H9 (cell line): Measurements from ENCODE around the gene DYNC2H1. TPM values are rescaled to one million over a fixed set of nuclear protein-coding genes. Genes with fewer than 3 reads are reported as not detected.

ENCODE experiments used
- DNase-seq: peaks from one replicate; pipeline ENCODE4 v3.0.0-alpha.2; 2017
- H2AFZ ChIP-seq: one replicate; pipeline ENCODE4 v1.6.1; 2013; ENCODE audit warnings: mild to moderate bottlenecking, low read length, control low read depth, moderate library complexity
- H2AK5ac ChIP-seq: 2 replicates; pipeline ENCODE4 v1.6.1; 2013; ENCODE audit warnings: low read length, control low read depth, mixed read lengths; ENCODE audit not compliant: insufficient read length
- H2BK120ac ChIP-seq: one replicate; pipeline ENCODE4 v1.6.1; 2013; ENCODE audit warnings: low read depth, mild to moderate bottlenecking, low read length, control low read depth, inconsistent platforms; ENCODE audit not compliant: poor library complexity, severe bottlenecking
- H2BK12ac ChIP-seq: 2 replicates; pipeline ENCODE4 v1.6.1; 2013; ENCODE audit warnings: low read length, control low read depth, mixed read lengths, low read depth; ENCODE audit not compliant: insufficient read length
- H2BK15ac ChIP-seq: 2 replicates; pipeline ENCODE4 v1.6.1; 2013; ENCODE audit warnings: low read depth, low read length, control low read depth
- H2BK20ac ChIP-seq: one replicate; pipeline ENCODE4 v1.6.1; 2013; ENCODE audit warnings: low read depth, mild to moderate bottlenecking, low read length, control low read depth, inconsistent platforms; ENCODE audit not compliant: poor library complexity, severe bottlenecking
- H2BK5ac ChIP-seq: 2 replicates; pipeline ENCODE4 v1.6.1; 2013; ENCODE audit warnings: low read length, control low read depth, mixed read lengths; ENCODE audit not compliant: insufficient read length
- H3K14ac ChIP-seq: 2 replicates; pipeline ENCODE4 v1.6.1; 2013; ENCODE audit warnings: low read length, control low read depth; ENCODE audit not compliant: insufficient read depth
- H3K18ac ChIP-seq: 2 replicates; pipeline ENCODE4 v1.6.1; 2013; ENCODE audit warnings: low read depth, mild to moderate bottlenecking, mixed read lengths, low read length, control low read depth; ENCODE audit not compliant: insufficient read length
- H3K23ac ChIP-seq: 2 replicates; pipeline ENCODE4 v1.6.1; 2013; ENCODE audit warnings: low read length, control low read depth, mixed read lengths, low read depth; ENCODE audit not compliant: insufficient read length
- H3K23me2 ChIP-seq: 2 replicates; pipeline ENCODE4 v1.6.1; 2013; ENCODE audit warnings: low read depth, mild to moderate bottlenecking, mixed read lengths, low read length, control low read depth; ENCODE audit not compliant: insufficient read length, poor library complexity, severe bottlenecking
- H3K27ac ChIP-seq: 2 replicates; pipeline ENCODE4 v1.5.1; 2013; ENCODE audit warnings: low read length, control low read depth, mixed read lengths, low read depth; ENCODE audit not compliant: insufficient read length
- H3K27me3 ChIP-seq: 2 replicates; pipeline ENCODE4 v1.6.1; 2013; ENCODE audit warnings: low read length, control low read depth, inconsistent platforms; ENCODE audit not compliant: insufficient read depth
- H3K4ac ChIP-seq: 2 replicates; pipeline ENCODE4 v1.6.1; 2013; ENCODE audit warnings: low read depth, mild to moderate bottlenecking, control low read depth, inconsistent platforms, low read length, moderate library complexity
- H3K4me1 ChIP-seq: 2 replicates; pipeline ENCODE4 v1.6.1; 2013; ENCODE audit warnings: low read length, control low read depth, inconsistent platforms; ENCODE audit not compliant: insufficient read depth
- H3K4me2 ChIP-seq: 2 replicates; pipeline ENCODE4 v1.6.1; 2013; ENCODE audit warnings: low read length, control low read depth, mixed read lengths; ENCODE audit not compliant: insufficient read length, insufficient read depth
- H3K56ac ChIP-seq: 2 replicates; pipeline ENCODE4 v1.6.1; 2013; ENCODE audit warnings: low read depth, mild to moderate bottlenecking, mixed read lengths, low read length, control low read depth; ENCODE audit not compliant: insufficient read length
- H3K79me1 ChIP-seq: 2 replicates; pipeline ENCODE4 v1.6.1; 2013; ENCODE audit warnings: low read depth, mild to moderate bottlenecking, moderate library complexity, low read length, control low read depth, inconsistent platforms; ENCODE audit not compliant: insufficient read depth, poor library complexity, severe bottlenecking
- H3K79me2 ChIP-seq: 2 replicates; pipeline ENCODE4 v1.6.1; 2013; ENCODE audit warnings: low read length, control low read depth, inconsistent platforms; ENCODE audit not compliant: insufficient read depth
- H3K9ac ChIP-seq: 2 replicates; pipeline ENCODE4 v1.6.1; 2013; ENCODE audit warnings: low read length, control low read depth, mixed read lengths; ENCODE audit not compliant: insufficient read length; ENCODE audit errors: extremely low read depth
- H3K9me3 ChIP-seq: one replicate; pipeline ENCODE4 v1.6.1; 2013; ENCODE audit warnings: low read depth, low read length, inconsistent platforms; ENCODE audit not compliant: control insufficient read depth
- H3T11ph ChIP-seq: one replicate; pipeline ENCODE4 v1.6.1; 2013; ENCODE audit warnings: mild to moderate bottlenecking, low read length, control low read depth, inconsistent platforms
- H4K20me1 ChIP-seq: one replicate; pipeline ENCODE4 v1.6.1; 2013; ENCODE audit not compliant: control insufficient read depth, insufficient read length, insufficient read depth
- H4K5ac ChIP-seq: 2 replicates; pipeline ENCODE4 v1.6.1; 2013; ENCODE audit warnings: low read depth, mild to moderate bottlenecking, mixed read lengths, low read length, control low read depth; ENCODE audit not compliant: insufficient read length
- H4K8ac ChIP-seq: replicated peaks from 2 replicates; pipeline ENCODE4 v1.6.1; 2013; ENCODE audit warnings: low read length, control low read depth, mixed read lengths, low read depth; ENCODE audit not compliant: insufficient read length
- H4K91ac ChIP-seq: 2 replicates; pipeline ENCODE4 v1.6.1; 2013; ENCODE audit warnings: low read depth, mild to moderate bottlenecking, moderate library complexity, mixed read lengths, low read length, control low read depth; ENCODE audit not compliant: insufficient read length
- H3K27ac Mint-ChIP-seq, 3 experiments: 2 replicates in 2 of 3; 3 replicates in 1 of 3; pipeline ENCODE4 v1.8.0; 2020 to 2021; ENCODE audit warnings: mixed read lengths in 3 of 3, mild to moderate bottlenecking in 1 of 3, moderate library complexity in 1 of 3
- H3K27me3 Mint-ChIP-seq: 2 replicates; pipeline ENCODE4 v1.8.0; 2021; ENCODE audit warnings: low read depth, mild to moderate bottlenecking, moderate library complexity, mixed read lengths
- H3K36me3 Mint-ChIP-seq, 3 experiments: 2 replicates in 2 of 3; 3 replicates in 1 of 3; pipeline ENCODE4 v1.8.0; 2020 to 2021; ENCODE audit warnings: low read depth in 3 of 3, mixed read lengths in 3 of 3; ENCODE audit not compliant: insufficient read depth in 1 of 3
- H3K4me1 Mint-ChIP-seq, 2 experiments: 2 replicates each; pipeline ENCODE4 v1.8.0; 2020; ENCODE audit warnings: mixed read lengths in 2 of 2
- H3K4me3 Mint-ChIP-seq, 2 experiments: 2 replicates in 1 of 2; 3 replicates in 1 of 2; pipeline ENCODE4 v1.8.0; 2020 to 2021; ENCODE audit warnings: mild to moderate bottlenecking in 2 of 2, mixed read lengths in 2 of 2, moderate library complexity in 1 of 2
- H3K9me3 Mint-ChIP-seq, 2 experiments: 2 replicates in 1 of 2; 3 replicates in 1 of 2; pipeline ENCODE4 v1.8.0; 2020; ENCODE audit warnings: mild to moderate bottlenecking in 2 of 2, mixed read lengths in 2 of 2, moderate library complexity in 1 of 2
- CTCF ChIP-seq: fragments of 200-600 bp; sonication (generic); conservative IDR thresholded peaks from 3 replicates; pipeline ENCODE4 v1.8.0; 2021; ENCODE audit warnings: antibody characterized with exemption, mild to moderate bottlenecking
- whole genome bisulfite sequencing: extraction: QIAGEN DNeasy Blood & Tissue Kit; methylation state at CpG from one replicate; pipeline ENCODE4 v1.1.7; 2013; ENCODE audit warnings: missing lambda C conversion rate, low lambda C conversion rate, mixed read lengths; ENCODE audit not compliant: insufficient read length; ENCODE audit errors: extremely low coverage; 5-methylcytosine and 5-hydroxymethylcytosine counted together
- total RNA-seq: library from RNA; stranded (reverse); gene quantifications from 2 replicates; pipeline ENCODE4 v1.2.1, GENCODE V29; 2021

DYNC2H1 gene
- total RNA-seq, 1 experiment from 2014 or later: 13.2 TPM

- H3K23me2 ChIP-seq: no peaks in the 10 kb centered on the region
- no peak overlapping the region for H3K4me2 ChIP-seq
- peaks cover 18% of the 10 kb centered on the region for H3K9me3 ChIP-seq
- no peak overlapping the region for H4K5ac ChIP-seq
- H3K4me1 ChIP-seq: no peaks in the 10 kb centered on the region
- peaks cover 28 to 30% of the 10 kb centered on the region in 2 experiments for H3K9me3 Mint-ChIP-seq
- H2AFZ ChIP-seq: no peak overlapping the region
- no peak overlapping the region for H3T11ph ChIP-seq
- TF ChIP-seq CTCF: no peak
- no peak overlapping the region for H3K4me3 Mint-ChIP-seq
- DNase-seq: no peak
- no peak overlapping the region for H3K23ac ChIP-seq
- no peak overlapping the region for H2BK15ac ChIP-seq
- no peak overlapping the region for H3K9ac ChIP-seq
- H4K8ac ChIP-seq: no peak overlapping the region
- H2AK5ac ChIP-seq: no peak overlapping the region
- no peak overlapping the region for H2BK5ac ChIP-seq
- WGBS: no CpG with 5 or more reads among the region's 3 CpGs
- no peaks in the 10 kb centered on the region for H4K20me1 ChIP-seq
- no peak overlapping the region for H3K27ac ChIP-seq
- H2BK12ac ChIP-seq: no peak overlapping the region
- no peak overlapping the region for H4K91ac ChIP-seq
- no peak overlapping the region for H3K18ac ChIP-seq
- H3K14ac ChIP-seq: no peak overlapping the region
- H3K79me2 ChIP-seq: no peaks in the 10 kb centered on the region
- H3K4ac ChIP-seq: no peak overlapping the region
- H3K4me1 Mint-ChIP-seq: peaks cover 8 to 10% of the 10 kb centered on the region in 2 experiments; a peak in 3 of 4 replicates
- H3K27me3 ChIP-seq: no peaks in the 10 kb centered on the region
- H3K56ac ChIP-seq: no peak overlapping the region
- no peaks in the 10 kb centered on the region for H3K27me3 Mint-ChIP-seq
- no peak overlapping the region for H2BK20ac ChIP-seq
- peaks cover 33 to 41% (median 39%) of the 10 kb centered on the region in 3 experiments for H3K36me3 Mint-ChIP-seq
- no peaks in the 10 kb centered on the region for H3K79me1 ChIP-seq
- no peak overlapping the region for H2BK120ac ChIP-seq
- no peak overlapping the region for H3K27ac Mint-ChIP-seq
Measured at GRCh38 chr11:103297900-103298299, 188.7 kb downstream of the DYNC2H1 start.
